D721Med (cell line): Measurements from ENCODE around the gene TM4SF18.

ENCODE experiments used
- DNase-seq: peaks from one replicate; pipeline ENCODE4 v3.0.0; 2011; ENCODE audit warnings: low spot score; ENCODE audit not compliant: insufficient read length
- FAIRE-seq: peaks from 2 replicates; lab custom pipeline; 2011; peaks lifted over from hg19 to GRCh38; lab: Jason Lieb, UNC
- CTCF ChIP-seq: IDR thresholded peaks from 2 replicates; pipeline ENCODE4 v1.5.1; 2012; ENCODE audit warnings: mild to moderate bottlenecking, control low read depth; ENCODE audit not compliant: insufficient read depth; ENCODE audit errors: missing control alignments

Gene TM4SF18

GRCh38 chr3:149288655-149289054 is 44.8 kb downstream of the TM4SF18 start:
- no peak for FAIRE-seq
- TF ChIP-seq CTCF, result no peak
- DNase-seq, result no peak

GRCh38 chr3:149284034-149284433 is 49.4 kb downstream of the TM4SF18 start:
- no peak for DNase-seq
- no peak for TF ChIP-seq CTCF
- FAIRE-seq, result no peak

GRCh38 chr3:149283401-149283800 is 50.0 kb downstream of the TM4SF18 start:
- FAIRE-seq (no peak), DNase-seq (no peak)

GRCh38 chr3:149282836-149283235 is 50.6 kb downstream of the TM4SF18 start:
- FAIRE-seq (no peak), DNase-seq (no peak)
- no peak for TF ChIP-seq CTCF

More at GRCh38 chr3:149283401-149283800, 50.0 kb downstream of the TM4SF18 start:
- TF ChIP-seq CTCF, result no peak

GRCh38 chr3:149282322-149282721 is 51.1 kb downstream of the TM4SF18 start:
- TF ChIP-seq CTCF, result no peak
- FAIRE-seq (no peak), DNase-seq (no peak)

- TF ChIP-seq CTCF, result no peak
- DNase-seq, result no peak
- FAIRE-seq, result no peak
Measured at GRCh38 chr3:149280671-149281349, 52.6 kb downstream of the TM4SF18 start.

- FAIRE-seq (no peak), DNase-seq (no peak)
- TF ChIP-seq CTCF, result no peak
Measured at GRCh38 chr3:149278911-149279310, 54.5 kb downstream of the TM4SF18 start.
